Right atrium auricular region (tissue), 2 donors: ENCODE results near the gene TENM4. TPM values are rescaled to one million over a fixed set of nuclear protein-coding genes. Genes with fewer than 3 reads are reported as not detected.

Experiments used
- DNase-seq: peaks from one replicate; pipeline ENCODE4 v3.0.0-alpha.2; 2019; ENCODE audit warnings: low spot score
- H3K27ac ChIP-seq, 2 donors: fragments of 200-600 bp; sonication (generic); 1 replicate in 1 of 2; 2 replicates in 1 of 2; pipeline ENCODE4 v1.5.1; 2016 to 2019
- H3K27me3 ChIP-seq, 2 donors: fragments of 200-600 bp; sonication (generic); one replicate each; pipeline versions ENCODE4 v1.5.1 to v1.6.0; 2017 to 2019
- H3K36me3 ChIP-seq: fragments of 200-600 bp; sonication (generic); one replicate; pipeline ENCODE4 v1.5.1; 2016
- H3K4me1 ChIP-seq, 2 donors: fragments of 200-600 bp; sonication (generic); one replicate each; pipeline versions ENCODE4 v1.5.1 to v1.6.0; 2017 to 2019
- H3K4me3 ChIP-seq, 2 donors: fragments of 200-600 bp; sonication (generic); 1 replicate in 1 of 2; 2 replicates in 1 of 2; pipeline ENCODE4 v1.5.1; 2017 to 2019; ENCODE audit warnings: mild to moderate bottlenecking in 1 of 2, moderate library complexity in 1 of 2
- H3K9me3 ChIP-seq, 2 donors: fragments of 200-600 bp; sonication (generic); one replicate each; pipeline ENCODE4 v1.5.1; 2019
- CTCF ChIP-seq, 2 donors: fragments of 200-600 bp; sonication (generic); IDR thresholded peaks; one replicate each; pipeline ENCODE4 v1.5.1; 2019; ENCODE audit warnings: antibody characterized with exemption in 2 of 2
- total RNA-seq, 2 donors: library from RNA; depleted of rRNA; stranded (reverse); fragments of >200 nt; gene quantifications; one replicate each; pipeline ENCODE4 v1.1.0, GENCODE V29; 2016

The TENM4 gene
- total RNA-seq, 2 donors from 2014 or later = 0.30 to 0.98 TPM

- TF ChIP-seq CTCF (IDR thresholded peaks at IDR 0.05) = no peak
- Histone ChIP-seq H3K9me3 (no peaks in the 10 kb centered on the region), H3K4me3 (no peak overlapping the region), H3K4me1 (peaks cover 0 to 11% of the 10 kb centered on the region in 2 donors), H3K27me3 (no peaks in the 10 kb centered on the region), H3K36me3 (no peaks in the 10 kb centered on the region), H3K27ac (no peak overlapping the region)
- no peak for DNase-seq
These were observed 241.0 kb downstream of the TENM4 start for GRCh38 chr11:79199729-79200354.

GRCh38 chr11:79198898-79199250 is 242.0 kb downstream of the TENM4 start:
- no peaks in the 10 kb centered on the region for H3K9me3 ChIP-seq
- H3K36me3 ChIP-seq = no peaks in the 10 kb centered on the region
- DNase-seq = no peak
- H3K4me1 ChIP-seq = peaks cover 0 to 11% of the 10 kb centered on the region in 2 donors
- no peak overlapping the region for H3K4me3 ChIP-seq
- H3K27ac ChIP-seq = no peak overlapping the region
- no peaks in the 10 kb centered on the region for H3K27me3 ChIP-seq
- TF ChIP-seq CTCF (IDR thresholded peaks at IDR 0.05) = no peak

- no peak for DNase-seq
- H3K4me1 ChIP-seq = peaks cover 0 to 11% of the 10 kb centered on the region in 2 donors
- no peak overlapping the region for H3K4me3 ChIP-seq
- H3K27me3 ChIP-seq = no peaks in the 10 kb centered on the region
- no peaks in the 10 kb centered on the region for H3K9me3 ChIP-seq
- no peaks in the 10 kb centered on the region for H3K36me3 ChIP-seq
- no peak for TF ChIP-seq CTCF (IDR thresholded peaks at IDR 0.05)
- no peak overlapping the region for H3K27ac ChIP-seq
These were observed 242.5 kb downstream of the TENM4 start for GRCh38 chr11:79198203-79198897.

GRCh38 chr11:79196950-79197349 is 243.9 kb downstream of the TENM4 start:
- no peak for TF ChIP-seq CTCF (IDR thresholded peaks at IDR 0.05)
- Histone ChIP-seq H3K4me3 (no peak overlapping the region), H3K9me3 (no peaks in the 10 kb centered on the region)

GRCh38 chr11:79195209-79195608 is 245.6 kb downstream of the TENM4 start:
- no peak overlapping the region for H3K27ac ChIP-seq
- no peaks in the 10 kb centered on the region for H3K9me3 ChIP-seq
- DNase-seq = no peak
- H3K27me3 ChIP-seq = no peaks in the 10 kb centered on the region
- H3K4me1 ChIP-seq = peaks cover 0 to 10% of the 10 kb centered on the region in 2 donors
- no peaks in the 10 kb centered on the region for H3K36me3 ChIP-seq
- TF ChIP-seq CTCF (IDR thresholded peaks at IDR 0.05) = no peak
- H3K4me3 ChIP-seq = no peak overlapping the region

More at GRCh38 chr11:79196950-79197349, 243.9 kb downstream of the TENM4 start:
- Histone ChIP-seq H3K27me3 (no peaks in the 10 kb centered on the region), H3K27ac (no peak overlapping the region), H3K36me3 (no peaks in the 10 kb centered on the region), H3K4me1 (peaks cover 0 to 11% of the 10 kb centered on the region in 2 donors)
- DNase-seq = no peak
